ENCODE data around the gene MANBA. TPM values are rescaled to one million over a fixed set of nuclear protein-coding genes. Genes with fewer than 3 reads are reported as not detected.
A peak's percentile ranks its signal among the peaks of the same experiment; 100 is the strongest.

The MANBA gene
- total and polyA plus RNA-seq, 5 donors from 2014 or later: 10.7 to 21.2 (median 15.8) TPM

GRCh38 chr4:102598762-102599374, 161.9 kb downstream of the MANBA start:
- Histone ChIP-seq H3K9me3 (ENCODE audit: control insufficient read depth in 2 of 2, low read length in 2 of 2) (no peaks in the 10 kb centered on the region), H3K4me1 (ENCODE audit: control insufficient read depth, insufficient read depth, low read length, poor library complexity, severe bottlenecking) (peaks cover 26% of the 10 kb centered on the region), H3K27ac (ENCODE audit: insufficient read depth, low read length, poor library complexity, severe bottlenecking) (peak overlapping the region; percentile 55), H3K4me3 (ENCODE audit: low read depth, low read length) (peak overlapping the region; percentile 54), H3K36me3 (ENCODE audit: control insufficient read depth, insufficient read depth, low read length) (peaks cover 76% of the 10 kb centered on the region), H3K27me3 (ENCODE audit: control insufficient read depth, insufficient read depth, low read length) (no peaks in the 10 kb centered on the region)
- ATAC-seq (ENCODE audit: low read depth in 2 of 2) (no peak), DNase-seq (no peak)
- H3K4me1 Mint-ChIP-seq: peaks cover 22 to 56% (median 50%) of the 10 kb centered on the region in 4 donors
- H3K27ac Mint-ChIP-seq: peak overlapping the region; percentile 57 to 87 (median 78)
- H3K27me3 Mint-ChIP-seq: no peaks in the 10 kb centered on the region
- peaks cover 61% of the 10 kb centered on the region for H3K36me3 Mint-ChIP-seq
- peak overlapping the region in 3 of 4 donors; percentile 23 to 42 (median 31) for H3K4me3 Mint-ChIP-seq
- H3K9me3 Mint-ChIP-seq: peaks cover 0 to 1% (median 0%) of the 10 kb centered on the region in 7 donors

GRCh38 chr4:102598086-102598761, 162.5 kb downstream of the MANBA start:
- Mint-ChIP-seq H3K27me3 (no peaks in the 10 kb centered on the region), H3K27ac (peak overlapping the region; percentile 57 to 87 (median 78)), H3K9me3 (peaks cover 0 to 1% (median 0%) of the 10 kb centered on the region in 7 donors), H3K36me3 (peaks cover 57% of the 10 kb centered on the region), H3K4me1 (peaks cover 23 to 51% (median 49%) of the 10 kb centered on the region in 4 donors), H3K4me3 (peak overlapping the region in 3 of 4 donors; percentile 23 to 42 (median 31))
- peaks cover 70% of the 10 kb centered on the region for H3K36me3 ChIP-seq (ENCODE audit: control insufficient read depth, insufficient read depth, low read length)
- DNase-seq (peak in 2 of 3 donors; percentile 63 to 88), ATAC-seq (ENCODE audit: low read depth in 2 of 2) (peak; percentile 92 to 93)
- no peaks in the 10 kb centered on the region for H3K27me3 ChIP-seq (ENCODE audit: control insufficient read depth, insufficient read depth, low read length)
- peak overlapping the region; percentile 55 for H3K27ac ChIP-seq (ENCODE audit: insufficient read depth, low read length, poor library complexity, severe bottlenecking)
- peaks cover 26% of the 10 kb centered on the region for H3K4me1 ChIP-seq (ENCODE audit: control insufficient read depth, insufficient read depth, low read length, poor library complexity, severe bottlenecking)
- H3K9me3 ChIP-seq (ENCODE audit: control insufficient read depth in 2 of 2, low read length in 2 of 2): no peaks in the 10 kb centered on the region
- peak overlapping the region; percentile 54 for H3K4me3 ChIP-seq (ENCODE audit: low read depth, low read length)

- DNase-seq (no peak), ATAC-seq (ENCODE audit: low read depth in 2 of 2) (no peak)
- Mint-ChIP-seq H3K27me3 (no peaks in the 10 kb centered on the region), H3K27ac (peak overlapping the region in 2 of 3 donors; percentile 74 to 84), H3K36me3 (peaks cover 65% of the 10 kb centered on the region), H3K4me1 (peaks cover 37 to 67% (median 63%) of the 10 kb centered on the region in 4 donors), H3K9me3 (peaks cover 0 to 2% (median 0%) of the 10 kb centered on the region in 7 donors), H3K4me3 (no peak overlapping the region)
- Histone ChIP-seq H3K4me1 (ENCODE audit: control insufficient read depth, insufficient read depth, low read length, poor library complexity, severe bottlenecking) (peaks cover 26% of the 10 kb centered on the region), H3K9me3 (ENCODE audit: control insufficient read depth in 2 of 2, low read length in 2 of 2) (no peaks in the 10 kb centered on the region), H3K27ac (ENCODE audit: insufficient read depth, low read length, poor library complexity, severe bottlenecking) (no peak overlapping the region), H3K4me3 (ENCODE audit: low read depth, low read length) (no peak overlapping the region), H3K36me3 (ENCODE audit: control insufficient read depth, insufficient read depth, low read length) (peaks cover 62% of the 10 kb centered on the region), H3K27me3 (ENCODE audit: control insufficient read depth, insufficient read depth, low read length) (no peaks in the 10 kb centered on the region)
Observed at GRCh38 chr4:102596532-102596931, 164.2 kb downstream of the MANBA start.

- Histone ChIP-seq H3K9me3 (ENCODE audit: control insufficient read depth in 2 of 2, low read length in 2 of 2) (no peaks in the 10 kb centered on the region), H3K27me3 (ENCODE audit: control insufficient read depth, insufficient read depth, low read length) (no peaks in the 10 kb centered on the region), H3K4me1 (ENCODE audit: control insufficient read depth, insufficient read depth, low read length, poor library complexity, severe bottlenecking) (peaks cover 23% of the 10 kb centered on the region), H3K27ac (ENCODE audit: insufficient read depth, low read length, poor library complexity, severe bottlenecking) (no peak overlapping the region), H3K36me3 (ENCODE audit: control insufficient read depth, insufficient read depth, low read length) (peaks cover 50% of the 10 kb centered on the region), H3K4me3 (ENCODE audit: low read depth, low read length) (no peak overlapping the region)
- Mint-ChIP-seq H3K4me3 (no peak overlapping the region), H3K36me3 (peaks cover 69% of the 10 kb centered on the region), H3K27ac (peak overlapping the region in 2 of 3 donors; percentile 45 to 83), H3K4me1 (peaks cover 44 to 76% (median 67%) of the 10 kb centered on the region in 4 donors), H3K27me3 (no peaks in the 10 kb centered on the region), H3K9me3 (peaks cover 0 to 2% (median 0%) of the 10 kb centered on the region in 7 donors)
- DNase-seq (peak in 1 of 3 donors; percentile 50), ATAC-seq (ENCODE audit: low read depth in 2 of 2) (no peak)
Observed at GRCh38 chr4:102594000-102594399, 166.8 kb downstream of the MANBA start.

GRCh38 chr4:102593147-102593546, 167.6 kb downstream of the MANBA start:
- Histone ChIP-seq H3K4me1 (ENCODE audit: control insufficient read depth, insufficient read depth, low read length, poor library complexity, severe bottlenecking) (peaks cover 21% of the 10 kb centered on the region), H3K27ac (ENCODE audit: insufficient read depth, low read length, poor library complexity, severe bottlenecking) (no peak overlapping the region), H3K4me3 (ENCODE audit: low read depth, low read length) (no peak overlapping the region), H3K9me3 (ENCODE audit: control insufficient read depth in 2 of 2, low read length in 2 of 2) (no peaks in the 10 kb centered on the region), H3K36me3 (ENCODE audit: control insufficient read depth, insufficient read depth, low read length) (peaks cover 50% of the 10 kb centered on the region), H3K27me3 (ENCODE audit: control insufficient read depth, insufficient read depth, low read length) (no peaks in the 10 kb centered on the region)
- Mint-ChIP-seq H3K4me3 (peak overlapping the region in 1 of 4 donors; percentile 2), H3K27me3 (no peaks in the 10 kb centered on the region), H3K9me3 (peaks cover 0 to 2% (median 0%) of the 10 kb centered on the region in 7 donors), H3K27ac (peak overlapping the region in 2 of 3 donors; percentile 19 to 87), H3K4me1 (peaks cover 38 to 74% (median 65%) of the 10 kb centered on the region in 4 donors), H3K36me3 (peaks cover 67% of the 10 kb centered on the region)
- DNase-seq (no peak), ATAC-seq (ENCODE audit: low read depth in 2 of 2) (no peak)

GRCh38 chr4:102592256-102592655, 168.5 kb downstream of the MANBA start:
- H3K9me3 ChIP-seq (ENCODE audit: control insufficient read depth in 2 of 2, low read length in 2 of 2): no peaks in the 10 kb centered on the region
- H3K27ac ChIP-seq (ENCODE audit: insufficient read depth, low read length, poor library complexity, severe bottlenecking): no peak overlapping the region
- Mint-ChIP-seq H3K36me3 (peaks cover 65% of the 10 kb centered on the region), H3K27ac (peak overlapping the region; percentile 4 to 64 (median 19)), H3K4me3 (peak overlapping the region in 1 of 4 donors; percentile 11), H3K9me3 (peaks cover 0 to 2% (median 0%) of the 10 kb centered on the region in 7 donors), H3K27me3 (no peaks in the 10 kb centered on the region), H3K4me1 (peaks cover 32 to 74% (median 65%) of the 10 kb centered on the region in 4 donors)
- no peaks in the 10 kb centered on the region for H3K27me3 ChIP-seq (ENCODE audit: control insufficient read depth, insufficient read depth, low read length)
- H3K4me1 ChIP-seq (ENCODE audit: control insufficient read depth, insufficient read depth, low read length, poor library complexity, severe bottlenecking): peaks cover 18% of the 10 kb centered on the region
- DNase-seq: no peak
- no peak for ATAC-seq (ENCODE audit: low read depth in 2 of 2)
- peaks cover 43% of the 10 kb centered on the region for H3K36me3 ChIP-seq (ENCODE audit: control insufficient read depth, insufficient read depth, low read length)
- H3K4me3 ChIP-seq (ENCODE audit: low read depth, low read length): no peak overlapping the region

GRCh38 chr4:102589743-102590142, 171.0 kb downstream of the MANBA start:
- H3K4me3 Mint-ChIP-seq: peak overlapping the region in 2 of 4 donors; percentile 6 to 65
- H3K36me3 Mint-ChIP-seq: peaks cover 47% of the 10 kb centered on the region
- H3K4me3 ChIP-seq (ENCODE audit: low read depth, low read length): peak overlapping the region; percentile 28
- H3K27ac ChIP-seq (ENCODE audit: insufficient read depth, low read length, poor library complexity, severe bottlenecking): no peak overlapping the region
- no peaks in the 10 kb centered on the region for H3K27me3 ChIP-seq (ENCODE audit: control insufficient read depth, insufficient read depth, low read length)
- peak in 1 of 3 donors; percentile 57 for DNase-seq
- no peaks in the 10 kb centered on the region for H3K27me3 Mint-ChIP-seq
- peaks cover 52 to 84% (median 66%) of the 10 kb centered on the region in 4 donors for H3K4me1 Mint-ChIP-seq
- H3K9me3 ChIP-seq (ENCODE audit: control insufficient read depth in 2 of 2, low read length in 2 of 2): no peaks in the 10 kb centered on the region
- peaks cover 39% of the 10 kb centered on the region for H3K4me1 ChIP-seq (ENCODE audit: control insufficient read depth, insufficient read depth, low read length, poor library complexity, severe bottlenecking)
- H3K27ac Mint-ChIP-seq: peak overlapping the region; percentile 12 to 62 (median 22)
- ATAC-seq (ENCODE audit: low read depth in 2 of 2): no peak
- peaks cover 0 to 2% (median 0%) of the 10 kb centered on the region in 7 donors for H3K9me3 Mint-ChIP-seq
- peaks cover 23% of the 10 kb centered on the region for H3K36me3 ChIP-seq (ENCODE audit: control insufficient read depth, insufficient read depth, low read length)

Data from CD4-positive, CD25-positive, alpha-beta regulatory T cell (primary cell).